Caco-2 (cell line): ENCODE results near the gene NR2C1. TPM values are rescaled to one million over a fixed set of nuclear protein-coding genes. Genes with fewer than 3 reads are reported as not detected.

Source experiments
- BruUV-seq: library from RNA; stranded (reverse); fragments of 400-500 nt; replicated peaks from 2 replicates; lab custom pipeline; 2021; lab: Mats Ljungman, UMichigan
- CTCF ChIA-PET: fragments of 300-600 bp; sonication (Branson Sonifier 250); formaldehyde crosslinking; loops from one replicate; lab custom pipeline; 2022; ENCODE audit warnings: antibody characterized with exemption; lab: Charles Lee
- POLR2A ChIA-PET: fragments of 300-600 bp; sonication (Branson Sonifier 250); formaldehyde crosslinking; loops from one replicate; lab custom pipeline; 2022; ENCODE audit warnings: antibody characterized with exemption; lab: Charles Lee
- DNase-seq, 2 experiments: peaks; one replicate each; pipeline versions ENCODE4 v3.0.0 to v3.0.0-alpha.2; 2020 to 2022
- H3K27me3 ChIP-seq: replicated peaks from 2 replicates; pipeline ENCODE4 v1.6.0; 2011; ENCODE audit warnings: low read length; ENCODE audit not compliant: control insufficient read depth, insufficient read depth
- H3K36me3 ChIP-seq: 2 replicates; pipeline ENCODE4 v1.5.1; 2011; ENCODE audit warnings: low read length; ENCODE audit not compliant: control insufficient read depth, insufficient read depth
- H3K4me1 ChIP-seq: fragments of 250-450 bp; sonication (Bioruptor Pico); 2 replicates; pipeline ENCODE4 v1.5.1; 2020; ENCODE audit warnings: mild to moderate bottlenecking
- H3K4me3 ChIP-seq: 2 replicates; pipeline ENCODE4 v1.5.1; 2011; ENCODE audit warnings: low read depth, mild to moderate bottlenecking, control low read depth, low read length
- H3K9me3 ChIP-seq: fragments of 250-450 bp; sonication (Bioruptor Pico); 2 replicates; pipeline ENCODE4 v1.5.1; 2020; ENCODE audit warnings: mild to moderate bottlenecking, moderate library complexity
- H3K27ac Mint-ChIP-seq: one replicate; pipeline ENCODE4 v1.8.0; 2022; ENCODE audit warnings: mixed read lengths; ENCODE audit not compliant: unreplicated experiment
- H3K27me3 Mint-ChIP-seq: one replicate; pipeline ENCODE4 v1.8.0; 2022; ENCODE audit warnings: mixed read lengths; ENCODE audit not compliant: insufficient read depth, unreplicated experiment
- H3K36me3 Mint-ChIP-seq: one replicate; pipeline ENCODE4 v1.8.0; 2022; ENCODE audit warnings: mild to moderate bottlenecking, mixed read lengths; ENCODE audit not compliant: insufficient read depth, unreplicated experiment
- H3K4me1 Mint-ChIP-seq: one replicate; pipeline ENCODE4 v1.8.0; 2022; ENCODE audit warnings: low read depth, mixed read lengths; ENCODE audit not compliant: unreplicated experiment
- H3K4me3 Mint-ChIP-seq: one replicate; pipeline ENCODE4 v1.8.0; 2022; ENCODE audit warnings: mild to moderate bottlenecking, moderate library complexity, mixed read lengths; ENCODE audit not compliant: unreplicated experiment
- H3K9me3 Mint-ChIP-seq: one replicate; pipeline ENCODE4 v1.8.0; 2022; ENCODE audit warnings: mixed read lengths; ENCODE audit not compliant: unreplicated experiment
- intact Hi-C: fragments of 100-400 bp; cut with micrococcal nuclease; formaldehyde crosslinking; loops from one replicate; pipeline ENCODE4 v1.10.0; 2022; ENCODE audit not compliant: unreplicated experiment
- total RNA-seq: library from RNA; stranded (reverse); gene quantifications from 2 replicates; pipeline ENCODE4 v1.2.3, GENCODE V29; 2022
- TF ChIP-seq, protein P1 (sequence below), 2 experiments: fragments of 200-600 bp in 1 of 2; IDR thresholded peaks; 1 replicate in 1 of 2; 2 replicates in 1 of 2; pipeline versions ENCODE4 v1.5.1 to v1.8.0; 2011 to 2022; ENCODE audit warnings: antibody characterized with exemption in 1 of 2, control low read depth in 1 of 2, inconsistent platforms in 1 of 2, low read depth in 1 of 2, low read length in 1 of 2, mild to moderate bottlenecking in 1 of 2, moderate library complexity in 1 of 2; ENCODE audit not compliant: insufficient read depth in 1 of 2, severe bottlenecking in 1 of 2, unreplicated experiment in 1 of 2

The NR2C1 gene
- total RNA-seq, 1 experiment from 2014 or later: 51.1 TPM

DNA sequence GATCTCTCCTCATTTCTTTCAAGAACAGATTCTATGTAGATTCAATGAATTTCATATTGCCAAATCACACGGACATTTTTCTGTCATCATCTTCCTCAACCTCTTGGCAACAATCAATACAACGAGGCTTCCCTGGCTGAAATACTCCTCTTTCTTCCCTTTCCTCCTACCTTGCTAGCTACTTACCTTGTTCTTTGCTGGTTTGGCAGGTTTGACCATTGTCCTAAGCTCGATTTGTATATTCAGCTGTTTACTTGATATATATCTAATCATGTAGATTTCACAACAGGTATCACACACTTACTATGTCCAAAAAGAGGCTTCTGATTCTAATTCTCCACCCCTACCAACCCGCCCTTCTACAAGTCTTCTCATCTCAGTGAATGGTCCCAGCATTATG lies 93.5 kb downstream of the NR2C1 start:
- ChIA-PET POLR2A (no interaction called here), CTCF (no interaction called here)
- Histone ChIP-seq H3K36me3 (no peaks in the 10 kb centered on the region), H3K4me1 (no peaks in the 10 kb centered on the region), H3K27me3 (no peaks in the 10 kb centered on the region), H3K9me3 (no peaks in the 10 kb centered on the region), H3K4me3 (no peak overlapping the region)
- DNase-seq: no peak
- no TSS peak for BruUV-seq
- TF ChIP-seq, protein P1, sequence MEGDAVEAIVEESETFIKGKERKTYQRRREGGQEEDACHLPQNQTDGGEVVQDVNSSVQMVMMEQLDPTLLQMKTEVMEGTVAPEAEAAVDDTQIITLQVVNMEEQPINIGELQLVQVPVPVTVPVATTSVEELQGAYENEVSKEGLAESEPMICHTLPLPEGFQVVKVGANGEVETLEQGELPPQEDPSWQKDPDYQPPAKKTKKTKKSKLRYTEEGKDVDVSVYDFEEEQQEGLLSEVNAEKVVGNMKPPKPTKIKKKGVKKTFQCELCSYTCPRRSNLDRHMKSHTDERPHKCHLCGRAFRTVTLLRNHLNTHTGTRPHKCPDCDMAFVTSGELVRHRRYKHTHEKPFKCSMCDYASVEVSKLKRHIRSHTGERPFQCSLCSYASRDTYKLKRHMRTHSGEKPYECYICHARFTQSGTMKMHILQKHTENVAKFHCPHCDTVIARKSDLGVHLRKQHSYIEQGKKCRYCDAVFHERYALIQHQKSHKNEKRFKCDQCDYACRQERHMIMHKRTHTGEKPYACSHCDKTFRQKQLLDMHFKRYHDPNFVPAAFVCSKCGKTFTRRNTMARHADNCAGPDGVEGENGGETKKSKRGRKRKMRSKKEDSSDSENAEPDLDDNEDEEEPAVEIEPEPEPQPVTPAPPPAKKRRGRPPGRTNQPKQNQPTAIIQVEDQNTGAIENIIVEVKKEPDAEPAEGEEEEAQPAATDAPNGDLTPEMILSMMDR (IDR thresholded peaks at IDR 0.05; ENCODE audit: insufficient read depth in 1 of 2, low read depth in 1 of 2, low read length in 1 of 2, severe bottlenecking in 1 of 2, unreplicated experiment in 1 of 2): no peak
- Mint-ChIP-seq H3K9me3 (no peaks in the 10 kb centered on the region), H3K4me3 (no peak overlapping the region), H3K4me1 (no peaks in the 10 kb centered on the region), H3K36me3 (peaks cover 7% of the 10 kb centered on the region), H3K27ac (no peak overlapping the region), H3K27me3 (no peaks in the 10 kb centered on the region)
- intact Hi-C loops: no loop called here

- Mint-ChIP-seq H3K27me3 (no peaks in the 10 kb centered on the region), H3K27ac (no peak overlapping the region), H3K36me3 (no peaks in the 10 kb centered on the region), H3K4me1 (no peaks in the 10 kb centered on the region), H3K4me3 (no peak overlapping the region), H3K9me3 (no peaks in the 10 kb centered on the region)
- H3K27me3 ChIP-seq: no peaks in the 10 kb centered on the region
- ChIA-PET POLR2A (no interaction called here), CTCF (no interaction called here)
- intact Hi-C loops: no loop called here
- TF ChIP-seq, protein P1 (IDR thresholded peaks at IDR 0.05; ENCODE audit: insufficient read depth in 1 of 2, low read depth in 1 of 2, low read length in 1 of 2, severe bottlenecking in 1 of 2, unreplicated experiment in 1 of 2): no peak
- H3K9me3 ChIP-seq: no peaks in the 10 kb centered on the region
- H3K4me3 ChIP-seq: no peak overlapping the region
- H3K4me1 ChIP-seq: no peaks in the 10 kb centered on the region
- no peaks in the 10 kb centered on the region for H3K36me3 ChIP-seq
- BruUV-seq: no TSS peak
- no peak for DNase-seq
Measured at GRCh38 chr12:94977766-94978468, 95.5 kb downstream of the NR2C1 start.

DNA sequence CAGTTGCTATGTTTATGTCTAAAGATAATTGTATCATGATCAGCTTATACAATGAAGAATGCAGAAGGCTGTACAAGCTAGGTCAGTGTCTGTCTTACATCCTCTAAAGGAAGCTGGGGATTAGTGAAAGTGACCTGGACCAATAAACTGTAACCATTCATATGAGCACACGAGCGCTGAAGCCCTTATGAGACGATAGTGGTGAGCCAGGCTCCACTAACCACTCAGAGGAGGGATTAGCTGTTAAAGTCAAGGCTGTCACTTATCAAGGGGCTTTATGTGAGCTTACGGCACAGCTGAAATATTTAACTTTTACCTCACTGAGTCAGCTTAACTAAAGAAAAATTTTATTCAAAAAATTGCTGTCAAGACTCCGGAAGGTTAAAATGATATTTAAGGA lies 100.2 kb downstream of the NR2C1 start:
- Mint-ChIP-seq H3K4me3 (no peak overlapping the region), H3K9me3 (no peaks in the 10 kb centered on the region), H3K36me3 (no peaks in the 10 kb centered on the region), H3K4me1 (no peaks in the 10 kb centered on the region), H3K27ac (no peak overlapping the region), H3K27me3 (no peaks in the 10 kb centered on the region)
- Histone ChIP-seq H3K9me3 (no peaks in the 10 kb centered on the region), H3K4me3 (no peak overlapping the region), H3K36me3 (no peaks in the 10 kb centered on the region), H3K27me3 (no peaks in the 10 kb centered on the region), H3K4me1 (no peaks in the 10 kb centered on the region)
- DNase-seq: no peak
- TF ChIP-seq, protein P1 (IDR thresholded peaks at IDR 0.05; ENCODE audit: insufficient read depth in 1 of 2, low read depth in 1 of 2, low read length in 1 of 2, severe bottlenecking in 1 of 2, unreplicated experiment in 1 of 2): no peak
- BruUV-seq: no TSS peak
- POLR2A ChIA-PET: interaction anchor here (0.7 kb wide), 1 partner anchor 31 kb away, joined by 3 read pairs; no protein-coding TSS in a partner anchor
- CTCF ChIA-PET: interaction anchor here (0.6 kb wide), 1 partner anchor 59 kb away, joined by 3 read pairs; no protein-coding TSS in a partner anchor
- intact Hi-C loops: no loop called here
